CD14-positive monocyte (primary cell): ENCODE results near the gene INO80E. TPM values are rescaled to one million over a fixed set of nuclear protein-coding genes. Genes with fewer than 3 reads are reported as not detected.

Experiments used
- DNase-seq, 3 donors: peaks; one replicate each; pipeline ENCODE4 v3.0.0-alpha.2; 2011 to 2022
- H2AFZ ChIP-seq: 2 replicates; pipeline ENCODE4 v1.6.0; 2012; ENCODE audit warnings: mild to moderate bottlenecking, low read depth, low read length, inconsistent platforms; ENCODE audit not compliant: insufficient read depth, poor library complexity, severe bottlenecking
- H3K27ac ChIP-seq, 2 donors: 1 replicate in 1 of 2; 2 replicates in 1 of 2; pipeline ENCODE4 v1.5.1; 2012 to 2013; ENCODE audit warnings: low read length in 2 of 2, control low read depth in 1 of 2, inconsistent platforms in 1 of 2, low read depth in 1 of 2, mild to moderate bottlenecking in 1 of 2
- H3K27me3 ChIP-seq, 2 donors: one replicate each; pipeline versions ENCODE4 v1.6.0 to v1.6.1; 2011 to 2013; ENCODE audit warnings: low read length in 2 of 2; ENCODE audit not compliant: control insufficient read depth in 2 of 2, insufficient read depth in 2 of 2
- H3K36me3 ChIP-seq, 2 donors: replicated peaks in 1 of 2; 1 replicate in 1 of 2; 2 replicates in 1 of 2; pipeline versions ENCODE4 v1.5.1 to v1.6.1; 2012 to 2013; ENCODE audit warnings: low read length in 2 of 2, control low read depth in 1 of 2, inconsistent platforms in 1 of 2, mild to moderate bottlenecking in 1 of 2; ENCODE audit not compliant: insufficient read depth in 2 of 2, control insufficient read depth in 1 of 2
- H3K4me1 ChIP-seq, 2 donors: 1 replicate in 1 of 2; 2 replicates in 1 of 2; pipeline versions ENCODE4 v1.5.1 to v1.6.1; 2012 to 2013; ENCODE audit warnings: low read length in 2 of 2, control low read depth in 1 of 2, inconsistent platforms in 1 of 2, mild to moderate bottlenecking in 1 of 2, moderate library complexity in 1 of 2; ENCODE audit not compliant: insufficient read depth in 2 of 2, control insufficient read depth in 1 of 2
- H3K4me2 ChIP-seq: replicated peaks from 2 replicates; pipeline ENCODE3; 2012; ENCODE audit warnings: low read length, moderate library complexity, mild to moderate bottlenecking; ENCODE audit not compliant: poor library complexity, severe bottlenecking; ENCODE audit errors: extremely low read depth
- H3K4me3 ChIP-seq, 3 experiments: fragments of 200-600 bp in 1 of 3; sonication (generic) in 1 of 3; replicated peaks in 1 of 3; 1 replicate in 2 of 3; 2 replicates in 1 of 3; pipeline ENCODE4 v1.5.1; 2011 to 2013; ENCODE audit warnings: low read length in 3 of 3, mild to moderate bottlenecking in 3 of 3, control low read depth in 2 of 3, low read depth in 2 of 3, inconsistent platforms in 1 of 3, moderate library complexity in 1 of 3
- H3K79me2 ChIP-seq: 2 replicates; pipeline ENCODE4 v1.6.0; 2012; ENCODE audit warnings: mild to moderate bottlenecking, control low read depth, inconsistent platforms, low read length, moderate library complexity; ENCODE audit not compliant: insufficient read depth
- H3K9ac ChIP-seq: 2 replicates; pipeline ENCODE4 v1.6.0; 2017; ENCODE audit warnings: low read length, mild to moderate bottlenecking; ENCODE audit not compliant: insufficient read depth, poor library complexity, severe bottlenecking
- H3K9me3 ChIP-seq, 2 donors: replicated peaks in 1 of 2; 1 replicate in 1 of 2; 2 replicates in 1 of 2; pipeline versions ENCODE4 v1.5.1 to v1.6.1; 2012 to 2013; ENCODE audit warnings: low read length in 2 of 2, control low read depth in 1 of 2; ENCODE audit not compliant: control insufficient read depth in 1 of 2, insufficient read depth in 1 of 2
- H4K20me1 ChIP-seq: 2 replicates; pipeline ENCODE4 v1.6.0; 2012; ENCODE audit warnings: mild to moderate bottlenecking, low read length, control low read depth, moderate library complexity; ENCODE audit not compliant: insufficient read depth
- H3K27ac Mint-ChIP-seq, 7 donors: one replicate each; pipeline ENCODE4 v1.8.0; 2020; ENCODE audit warnings: mild to moderate bottlenecking in 7 of 7, mixed read lengths in 7 of 7, moderate library complexity in 6 of 7, inconsistent platforms in 2 of 7
- H3K27me3 Mint-ChIP-seq, 3 donors: one replicate each; pipeline ENCODE4 v1.8.0; 2021 to 2022; ENCODE audit warnings: low read depth in 3 of 3, mild to moderate bottlenecking in 3 of 3, mixed read lengths in 3 of 3, moderate library complexity in 3 of 3, inconsistent platforms in 1 of 3
- H3K36me3 Mint-ChIP-seq, 2 donors: one replicate each; pipeline ENCODE4 v1.8.0; 2020; ENCODE audit warnings: mixed read lengths in 2 of 2, inconsistent platforms in 1 of 2, mild to moderate bottlenecking in 1 of 2
- H3K4me1 Mint-ChIP-seq: one replicate; pipeline ENCODE4 v1.8.0; 2020; ENCODE audit warnings: mild to moderate bottlenecking, mixed read lengths
- H3K4me3 Mint-ChIP-seq, 2 donors: one replicate each; pipeline ENCODE4 v1.8.0; 2020; ENCODE audit warnings: mild to moderate bottlenecking in 2 of 2, mixed read lengths in 2 of 2, moderate library complexity in 1 of 2
- H3K9me3 Mint-ChIP-seq, 7 donors: one replicate each; pipeline ENCODE4 v1.8.0; 2020 to 2022; ENCODE audit warnings: mixed read lengths in 7 of 7, mild to moderate bottlenecking in 6 of 7, moderate library complexity in 6 of 7, inconsistent platforms in 2 of 7
- CTCF ChIP-seq: fragments of 200-600 bp; IDR thresholded peaks from one replicate; pipeline ENCODE4 v1.8.0; 2022; ENCODE audit warnings: antibody characterized with exemption, mild to moderate bottlenecking
- whole genome bisulfite sequencing: methylation state at CpG from one replicate; pipeline ENCODE4 v1.1.5; 2013; ENCODE audit warnings: missing lambda C conversion rate; ENCODE audit not compliant: insufficient coverage; 5-methylcytosine and 5-hydroxymethylcytosine counted together
- intact Hi-C, 2 donors: fragments of 100-400 bp; cut with micrococcal nuclease; formaldehyde crosslinking; loops; one replicate each; pipeline versions ENCODE4 v1.15.0 to v1.15.1; 2023
- polyA plus RNA-seq, 3 donors: library from polyadenylated mRNA; depleted of rRNA in 1 of 3; unstranded in 2 of 3; stranded (reverse) in 1 of 3; fragments of 300-500 nt in 2 of 3; fragments of >200 nt in 1 of 3; fragmentation: Illumina TruSeq in 2 of 3; gene quantifications; 1 replicate in 2 of 3; 2 replicates in 1 of 3; pipeline ENCODE4 v1.2.3, GENCODE V29; 2012 to 2021

Gene INO80E
- polyA plus RNA-seq, 3 donors: 2.8 to 57.6 (median 3.5) TPM

GRCh38 chr16:29961127-29961478 lies 34.9 kb upstream of the INO80E start:
- 66% methylated on average over 4 of the region's 10 CpGs for WGBS
- Histone ChIP-seq H3K4me1 (peaks cover 15 to 18% of the 10 kb centered on the region in 2 donors), H4K20me1 (no peaks in the 10 kb centered on the region), H3K27ac (peak overlapping the region; percentile 52 to 92), H3K36me3 (peaks cover 5 to 6% of the 10 kb centered on the region in 2 donors), H3K9ac (peak overlapping the region; percentile 80), H3K4me2 (peak overlapping the region; percentile 98), H2AFZ (peak overlapping the region; percentile 92), H3K27me3 (no peaks in the 10 kb centered on the region), H3K9me3 (no peaks in the 10 kb centered on the region), H3K79me2 (peaks cover 8% of the 10 kb centered on the region), H3K4me3 (peak overlapping the region; percentile 87 to 93 (median 91))
- TF ChIP-seq CTCF: no peak
- H3K27ac Mint-ChIP-seq: peak overlapping the region; percentile 65 to 93 (median 79)
- H3K27me3 Mint-ChIP-seq: peaks cover 2 to 8% (median 2%) of the 10 kb centered on the region in 3 donors
- peaks cover 18% of the 10 kb centered on the region for H3K4me1 Mint-ChIP-seq
- peaks cover 13 to 18% of the 10 kb centered on the region in 2 donors for H3K36me3 Mint-ChIP-seq
- intact Hi-C loops: loop anchor here (5.0 kb wide), 1 partner anchor 34 kb away; the partner anchor contains the start of gene KCTD13 (in 2 of the 2)
- H3K9me3 Mint-ChIP-seq: no peaks in the 10 kb centered on the region
- DNase-seq: no peak
- peak overlapping the region; percentile 95 to 96 for H3K4me3 Mint-ChIP-seq

GRCh38 chr16:29961479-29962343 lies 34.3 kb upstream of the INO80E start, which contains the start of gene TMEM219:
Gene TMEM219 (plus strand): TSS chr16:29962079. CDS start chr16:29963144, 1,065 bp downstream.
- Histone ChIP-seq H2AFZ (peak within 1 kb of the TSS; percentile 92), H4K20me1 (no peaks in the 10 kb centered on the region), H3K9ac (peak within 1 kb of the TSS; percentile 80), H3K4me2 (peak within 1 kb of the TSS; percentile 98), H3K4me1 (peaks cover 15 to 18% of the 10 kb centered on the region in 2 donors), H3K27ac (peak within 1 kb of the TSS; percentile 85 to 92), H3K79me2 (peaks cover 8% of the 10 kb centered on the region), H3K4me3 (peak within 1 kb of the TSS; percentile 87 to 93 (median 91)), H3K9me3 (no peaks in the 10 kb centered on the region), H3K36me3 (peaks cover 5 to 6% of the 10 kb centered on the region in 2 donors), H3K27me3 (no peaks in the 10 kb centered on the region)
- H3K9me3 Mint-ChIP-seq: no peaks in the 10 kb centered on the region
- peak within 1 kb of the TSS; percentile 88 to 98 (median 96) for H3K27ac Mint-ChIP-seq
- 0% methylated on average over 70 of the region's 75 CpGs for WGBS
- peak; percentile 74 to 78 (median 77) for DNase-seq
- H3K27me3 Mint-ChIP-seq: peaks cover 2 to 8% (median 2%) of the 10 kb centered on the region in 3 donors
- intact Hi-C loops: loop anchor here (5.0 kb wide), 1 partner anchor 34 kb away; the partner anchor contains the start of gene KCTD13 (in 2 of the 2)
- H3K36me3 Mint-ChIP-seq: peaks cover 13 to 20% of the 10 kb centered on the region in 2 donors
- peaks cover 18% of the 10 kb centered on the region for H3K4me1 Mint-ChIP-seq
- peak within 1 kb of the TSS; percentile 95 to 96 for H3K4me3 Mint-ChIP-seq
- peak; percentile 28 for TF ChIP-seq CTCF
